ENCODE data around the gene HHIPL1.

Gene HHIPL1

DNA sequence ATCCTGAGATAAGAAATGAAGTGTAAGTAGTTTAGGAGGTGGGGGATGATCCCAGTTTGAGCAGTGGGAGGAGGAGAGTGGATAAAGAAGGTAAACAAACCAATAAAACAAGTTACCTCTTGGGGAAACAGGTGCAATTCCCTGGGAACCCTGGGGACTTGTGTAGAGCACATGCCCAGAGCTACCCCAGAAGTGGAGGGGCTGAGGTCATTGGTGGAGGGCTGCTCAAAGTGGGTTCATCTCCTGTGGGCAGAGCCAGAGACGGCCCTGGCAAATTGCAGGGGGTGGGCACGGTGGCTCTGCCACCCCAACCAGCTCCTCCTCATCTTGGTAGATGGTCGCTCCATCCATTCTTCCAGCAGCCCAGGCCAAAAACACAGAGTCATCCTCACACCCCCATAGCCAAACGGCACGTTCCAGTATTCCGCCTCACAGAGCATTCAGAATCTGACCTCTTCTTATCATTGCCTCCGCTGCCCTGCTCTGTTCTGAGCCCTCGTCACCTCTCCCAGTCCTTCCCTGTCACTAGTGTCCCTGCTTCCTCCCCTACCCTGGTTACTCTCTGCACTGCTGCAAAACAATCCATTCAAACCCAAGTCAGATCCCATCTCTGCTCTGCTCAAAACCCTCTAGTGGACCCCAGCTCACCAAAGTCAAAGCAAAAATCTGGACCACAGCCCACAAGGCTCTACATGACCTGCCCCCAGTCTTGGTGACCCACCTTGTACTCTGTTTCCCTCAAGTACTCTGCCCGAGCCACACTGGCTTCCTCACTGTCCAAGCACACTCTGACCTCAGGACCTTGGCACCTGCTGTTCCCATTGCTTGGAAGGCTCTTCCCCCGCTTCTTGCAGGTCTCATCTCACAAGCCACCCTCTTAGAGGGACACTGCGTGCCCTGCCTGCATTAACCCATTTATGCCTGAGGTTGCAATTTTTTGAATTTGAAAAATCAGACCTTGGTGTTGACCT lies 44.6 kb downstream of the HHIPL1 start:
- no peak for DNase-seq (ENCODE audit: low read depth)

DNA sequence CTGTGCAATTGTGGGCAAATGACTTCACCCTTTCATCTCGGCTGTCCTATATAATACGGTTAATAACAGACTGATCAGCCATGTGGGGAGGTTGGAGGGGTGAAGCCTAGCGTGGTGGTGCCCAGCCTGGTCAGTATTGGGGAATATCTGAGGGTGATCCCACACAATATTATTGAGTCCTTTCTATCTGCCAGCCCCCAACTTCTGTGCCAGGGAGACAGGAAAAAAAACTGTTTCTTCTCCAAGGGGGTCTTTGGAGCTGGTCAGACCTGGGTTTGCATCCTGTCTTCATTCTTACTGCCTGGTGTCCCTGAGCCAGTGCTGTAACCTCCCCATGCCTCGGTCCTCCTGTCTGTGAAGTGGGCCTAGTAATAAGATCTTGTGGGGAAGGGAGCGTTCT lies 45.7 kb downstream of the HHIPL1 start:
- no peak for DNase-seq (ENCODE audit: low read depth)

DNA sequence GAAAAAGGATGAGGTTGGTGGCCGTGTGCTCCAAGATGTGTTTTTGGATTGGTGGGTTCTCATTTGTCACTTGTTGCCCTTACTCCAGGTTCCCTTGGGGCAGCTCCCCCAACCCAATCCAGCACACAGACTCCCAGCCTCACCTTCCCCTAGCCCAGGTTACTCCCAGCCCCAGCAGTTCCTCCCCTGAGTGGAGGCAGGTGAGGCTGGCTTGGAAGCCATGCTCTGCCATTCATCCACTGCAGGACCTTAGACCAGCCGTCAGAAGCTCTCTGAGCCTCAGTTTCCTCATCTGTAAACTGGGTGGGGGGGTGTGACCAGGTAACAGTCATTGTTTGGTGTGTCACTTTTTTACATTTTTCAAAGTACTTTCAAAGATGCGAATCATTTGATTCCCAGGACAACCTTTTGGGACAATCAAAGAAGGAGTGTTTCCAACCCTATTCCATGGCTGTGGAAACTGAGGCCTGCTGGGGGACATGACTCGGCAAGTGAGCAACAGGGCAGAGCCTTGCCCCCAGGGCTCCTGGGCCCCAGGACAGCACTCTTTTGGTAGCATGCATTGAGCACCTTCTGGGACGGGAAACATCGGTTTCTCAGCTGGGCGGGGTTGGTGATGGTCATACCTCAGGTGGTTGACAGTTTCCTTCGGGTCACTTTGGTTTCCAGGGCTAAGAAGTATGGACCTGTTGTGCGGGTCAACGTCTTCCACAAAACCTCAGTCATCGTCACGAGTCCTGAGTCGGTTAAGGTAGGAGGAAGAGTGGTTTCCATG lies 46.4 kb downstream of the HHIPL1 start:
- no peak for DNase-seq (ENCODE audit: low read depth)

DNA sequence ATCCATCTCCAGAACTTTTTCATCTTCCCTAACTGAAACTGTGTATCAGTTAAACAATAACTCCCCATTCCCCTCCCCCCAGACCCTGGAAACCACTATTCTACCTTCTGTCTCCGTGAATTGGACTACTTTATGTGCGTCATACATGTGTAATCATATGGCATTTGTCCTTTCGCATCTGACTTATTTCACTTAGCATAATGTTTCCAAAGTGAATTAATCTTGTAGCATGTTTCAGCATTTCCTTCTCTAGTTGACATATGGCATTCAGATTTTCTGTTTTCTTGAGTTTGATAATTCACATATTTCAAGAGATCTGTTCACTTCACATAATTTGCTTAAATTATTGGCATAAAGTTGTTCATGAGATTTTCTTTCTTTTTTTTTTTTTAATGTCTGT lies 49.0 kb downstream of the HHIPL1 start:
- DNase-seq (ENCODE audit: low read depth): no peak

DNA sequence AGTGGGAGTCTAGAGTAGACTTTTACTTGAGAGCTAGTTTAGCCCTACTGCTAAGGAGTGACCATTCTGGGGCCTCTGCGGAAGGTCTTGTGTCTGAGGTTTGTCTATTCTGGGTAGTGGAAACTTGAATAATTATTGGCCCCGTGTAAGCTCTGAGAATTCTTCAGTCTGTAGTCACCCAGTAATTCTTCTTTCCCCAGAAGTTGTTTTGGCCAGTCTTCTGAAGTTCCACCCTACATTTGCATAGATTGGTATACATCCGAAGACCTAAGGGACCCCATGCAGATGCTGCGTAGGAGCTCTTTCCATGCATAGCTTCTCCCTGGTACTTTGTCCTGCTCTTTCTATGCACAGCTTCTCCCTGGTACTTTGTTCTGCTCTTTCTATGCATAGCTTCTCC lies 52.0 kb downstream of the HHIPL1 start:
- no peak for DNase-seq (ENCODE audit: low read depth)

DNA sequence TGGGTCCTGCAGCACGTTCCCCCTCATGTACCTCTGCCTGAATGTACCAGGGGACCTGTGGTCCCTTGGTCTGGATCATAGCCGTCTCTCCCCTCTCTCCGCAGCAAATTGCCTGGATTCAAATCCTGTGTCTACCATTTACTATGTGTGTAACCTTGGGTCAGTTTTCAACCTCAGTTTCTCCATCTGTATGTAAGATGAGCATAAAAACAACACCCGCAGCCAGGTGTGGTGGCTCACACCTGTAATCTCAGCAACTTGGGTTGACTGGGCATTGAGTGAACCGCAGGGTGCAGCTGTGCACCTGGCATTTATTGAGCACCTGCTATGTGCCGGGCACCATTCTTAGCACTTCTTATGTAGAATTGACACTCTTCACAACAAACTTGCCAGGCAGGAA lies 53.3 kb downstream of the HHIPL1 start:
- no peak for DNase-seq (ENCODE audit: low read depth)

DNA sequence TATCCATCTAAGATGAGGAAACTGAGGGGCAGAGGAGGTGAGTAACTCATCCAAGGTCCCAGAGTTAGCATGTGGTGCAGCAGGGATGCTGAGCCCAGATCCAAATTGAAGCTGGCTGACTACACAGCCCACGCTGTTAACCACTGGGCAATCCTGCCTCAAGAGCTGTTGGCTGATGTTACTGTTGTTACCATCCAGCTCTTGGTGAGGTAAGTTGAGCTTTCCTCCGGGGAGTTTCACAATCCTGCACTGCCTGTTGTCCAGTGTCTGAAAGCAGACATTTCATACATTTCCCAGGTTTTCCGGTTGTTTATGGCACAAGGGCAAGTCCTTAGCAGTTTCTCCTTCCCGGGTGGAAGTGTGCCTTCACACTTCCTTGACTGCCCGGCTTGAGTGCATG lies 53.7 kb downstream of the HHIPL1 start:
- no peak for DNase-seq (ENCODE audit: low read depth)

DNA sequence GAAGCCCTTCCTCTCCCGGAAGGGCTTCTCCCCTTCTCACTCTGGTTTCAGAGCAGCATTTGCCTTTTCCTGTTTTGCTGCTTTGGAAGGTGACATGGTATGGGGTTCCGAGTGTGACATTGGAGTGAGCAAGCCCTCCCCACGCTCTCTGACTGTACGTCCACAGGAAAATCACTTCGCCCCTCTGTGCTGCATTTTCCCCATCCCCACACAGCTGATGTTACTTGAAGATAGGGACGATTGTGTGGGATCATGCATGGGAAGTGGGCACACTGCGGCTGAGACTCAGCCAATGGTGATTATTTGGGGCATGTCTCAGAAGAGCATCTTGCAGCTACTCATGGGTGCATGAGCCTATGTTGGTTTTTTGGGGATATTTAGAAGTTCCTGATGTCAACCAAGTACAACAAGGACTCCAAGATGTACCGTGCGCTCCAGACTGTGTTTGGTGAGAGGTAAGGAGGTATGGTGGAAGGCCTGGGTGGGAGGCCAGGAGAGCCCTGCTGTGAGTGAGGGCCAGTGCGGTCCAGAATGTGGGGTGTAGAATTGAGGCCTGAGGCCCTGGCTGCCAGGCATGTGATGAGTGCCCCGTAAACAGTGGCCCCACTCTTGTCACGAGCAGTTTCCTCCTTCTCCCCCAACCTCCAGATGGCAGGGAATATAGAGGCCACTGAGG lies 54.3 kb downstream of the HHIPL1 start:
- DNase-seq (ENCODE audit: low read depth): no peak

DNA sequence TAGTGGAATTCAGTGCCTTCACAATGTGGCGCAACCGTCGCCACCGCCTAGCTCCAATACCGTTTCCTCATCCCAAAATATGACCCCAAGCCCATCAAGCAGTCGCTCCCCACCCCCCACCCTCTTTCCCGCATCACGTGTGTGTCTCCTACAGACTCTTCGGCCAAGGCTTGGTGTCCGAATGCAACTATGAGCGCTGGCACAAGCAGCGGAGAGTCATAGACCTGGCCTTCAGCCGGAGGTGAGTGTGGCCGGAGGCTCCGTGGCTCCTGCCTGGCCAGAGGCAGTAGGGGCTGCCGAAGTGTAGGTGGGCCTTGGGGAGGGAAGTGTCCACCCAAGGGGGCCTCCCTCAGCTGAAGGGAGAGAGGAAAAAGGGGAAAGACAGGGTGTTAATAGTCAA lies 54.9 kb downstream of the HHIPL1 start:
- DNase-seq (ENCODE audit: low read depth): no peak

DNA sequence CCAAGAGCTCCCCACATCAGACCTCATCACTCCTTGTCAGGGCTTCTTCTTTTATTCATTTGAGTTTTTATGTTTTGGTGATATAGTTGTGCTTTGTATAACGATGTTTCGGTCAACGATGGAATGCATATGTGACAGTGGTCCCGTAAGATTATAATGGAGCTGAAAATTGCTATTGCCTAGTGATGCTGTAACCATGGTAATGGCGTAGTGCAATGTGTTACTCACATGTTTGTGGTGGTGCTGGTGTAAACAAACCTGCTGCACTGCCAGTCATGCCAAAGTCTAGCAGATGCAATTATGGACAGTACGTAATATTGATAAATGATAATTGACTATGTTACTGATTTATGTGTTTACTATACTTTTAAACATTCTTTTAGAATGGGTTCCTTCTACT lies 55.5 kb downstream of the HHIPL1 start:
- DNase-seq (ENCODE audit: low read depth): no peak

DNA sequence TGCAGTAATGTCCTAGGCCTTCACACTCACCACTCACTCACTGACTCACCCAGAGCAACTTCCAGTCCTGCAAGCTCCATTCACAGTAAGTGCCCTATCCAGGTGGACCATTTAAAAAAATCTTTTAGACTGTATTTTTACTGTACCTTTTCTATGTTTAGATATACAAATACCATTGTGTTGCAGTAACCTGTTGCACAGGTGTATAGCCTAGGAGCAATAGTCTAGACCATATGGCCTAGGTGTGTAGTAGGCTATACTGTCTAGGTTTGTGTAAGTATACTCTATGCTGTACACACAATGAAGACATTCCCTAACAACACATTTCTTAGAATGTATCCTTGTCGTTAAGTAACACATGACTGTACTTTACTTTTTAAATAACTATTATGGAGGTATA lies 56.3 kb downstream of the HHIPL1 start:
- DNase-seq (ENCODE audit: low read depth): no peak

DNA sequence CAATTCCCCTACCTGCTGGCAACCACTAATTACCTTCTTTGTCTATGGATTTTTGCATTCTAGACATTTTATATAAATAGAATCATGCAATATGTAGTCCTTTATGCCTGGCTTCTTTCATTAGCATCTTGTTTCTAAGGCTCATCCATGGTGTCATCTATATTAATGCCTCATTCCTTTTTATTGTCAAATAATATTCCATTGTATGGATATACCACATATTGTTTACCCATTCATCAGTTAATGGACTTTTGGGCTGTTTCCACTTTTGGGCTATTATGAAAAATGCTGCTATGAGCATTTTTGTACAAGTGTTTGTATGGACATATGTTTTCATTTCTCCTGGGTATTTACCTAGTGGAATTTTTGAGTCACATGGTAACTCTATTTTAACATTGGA lies 57.2 kb downstream of the HHIPL1 start:
- no peak for DNase-seq (ENCODE audit: low read depth)

DNA sequence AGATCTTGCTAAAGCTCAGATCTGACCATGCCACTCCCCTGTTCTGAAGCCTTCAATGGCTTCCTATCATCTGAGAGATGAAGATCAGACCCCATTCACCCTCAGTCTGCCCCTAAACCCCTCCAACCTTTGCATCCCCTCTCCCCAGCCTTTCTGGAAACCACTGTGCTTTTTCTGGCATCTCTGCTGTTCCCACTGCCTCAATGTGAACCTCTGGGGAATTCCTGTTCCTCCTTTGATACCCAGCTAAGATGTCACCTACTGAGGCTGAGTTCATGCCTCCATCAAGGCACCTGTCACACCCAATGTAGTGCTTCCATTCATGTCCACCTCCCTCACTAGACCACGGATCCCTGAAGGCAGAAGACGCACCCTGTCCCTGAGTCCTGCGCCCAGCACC lies 58.5 kb downstream of the HHIPL1 start:
- DNase-seq (ENCODE audit: low read depth): no peak

DNA sequence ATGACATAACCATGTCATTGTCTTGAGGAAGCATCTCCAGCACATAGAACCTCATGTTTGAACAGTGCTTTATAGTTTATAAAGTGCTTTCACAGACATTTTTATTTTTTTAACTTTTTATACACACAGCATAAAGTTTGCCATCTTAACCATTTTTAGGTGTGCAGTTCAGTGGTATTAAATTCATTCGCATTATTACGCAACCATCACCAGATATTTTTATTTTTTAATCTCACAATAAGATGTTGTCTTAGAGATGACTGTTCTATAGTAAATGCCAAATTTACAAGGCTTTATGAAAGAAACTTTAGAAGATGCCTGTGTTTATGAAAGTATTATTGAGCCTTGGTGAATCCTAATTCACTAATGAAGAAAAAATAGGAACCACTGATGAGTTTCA lies 59.1 kb downstream of the HHIPL1 start:
- no peak for DNase-seq (ENCODE audit: low read depth)

DNA sequence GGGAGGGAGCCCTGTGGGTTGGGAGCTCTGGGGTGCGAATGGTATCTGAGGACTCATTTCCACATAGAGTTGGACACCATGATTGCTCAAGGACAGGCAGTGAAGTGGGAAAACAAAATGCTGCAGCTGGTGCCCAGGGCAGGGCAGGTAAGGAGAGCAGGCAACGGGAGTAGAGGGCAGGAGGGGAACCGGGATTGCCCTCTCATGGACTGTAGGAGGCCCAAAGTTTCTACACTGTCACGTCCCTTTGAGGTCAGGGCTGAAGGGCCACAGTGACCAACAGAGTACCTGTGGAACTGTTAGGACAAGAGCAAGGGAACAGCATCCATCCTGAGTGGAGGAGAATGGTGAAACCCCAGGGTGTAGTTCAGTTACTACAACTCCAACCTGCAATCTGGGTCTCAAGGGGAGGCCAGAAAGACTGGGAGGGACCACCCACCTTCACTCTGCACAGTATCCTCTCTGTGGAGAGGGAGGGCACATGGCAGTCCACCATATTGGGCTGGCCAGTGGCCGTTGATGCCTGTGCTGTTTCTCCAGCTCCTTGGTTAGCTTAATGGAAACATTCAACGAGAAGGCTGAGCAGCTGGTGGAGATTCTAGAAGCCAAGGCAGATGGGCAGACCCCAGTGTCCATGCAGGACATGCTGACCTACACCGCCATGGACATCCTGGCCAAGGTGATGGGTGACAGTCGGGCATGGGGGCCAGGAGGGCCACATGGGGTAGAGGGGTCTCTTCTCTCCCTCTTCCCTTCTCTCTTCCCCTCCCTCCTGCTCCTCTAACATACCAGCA lies 61.4 kb downstream of the HHIPL1 start:
- DNase-seq (ENCODE audit: low read depth): no peak

DNA sequence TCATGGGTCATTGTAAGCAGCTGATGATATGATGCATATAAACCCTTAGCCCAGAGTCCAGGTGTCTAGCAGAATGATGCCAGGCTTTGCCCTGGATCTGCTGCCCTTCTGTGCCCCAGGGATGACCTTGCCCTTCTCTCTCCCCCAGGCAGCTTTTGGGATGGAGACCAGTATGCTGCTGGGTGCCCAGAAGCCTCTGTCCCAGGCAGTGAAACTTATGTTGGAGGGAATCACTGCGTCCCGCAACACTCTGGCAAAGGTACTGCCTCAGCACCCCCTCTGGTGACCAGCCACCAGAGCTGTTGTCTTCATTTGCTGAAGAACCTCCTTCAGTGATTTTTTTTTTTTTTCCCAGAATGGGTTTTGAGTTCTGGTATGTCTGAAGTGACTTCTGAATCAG lies 62.5 kb downstream of the HHIPL1 start:
- DNase-seq (ENCODE audit: low read depth): no peak

DNA sequence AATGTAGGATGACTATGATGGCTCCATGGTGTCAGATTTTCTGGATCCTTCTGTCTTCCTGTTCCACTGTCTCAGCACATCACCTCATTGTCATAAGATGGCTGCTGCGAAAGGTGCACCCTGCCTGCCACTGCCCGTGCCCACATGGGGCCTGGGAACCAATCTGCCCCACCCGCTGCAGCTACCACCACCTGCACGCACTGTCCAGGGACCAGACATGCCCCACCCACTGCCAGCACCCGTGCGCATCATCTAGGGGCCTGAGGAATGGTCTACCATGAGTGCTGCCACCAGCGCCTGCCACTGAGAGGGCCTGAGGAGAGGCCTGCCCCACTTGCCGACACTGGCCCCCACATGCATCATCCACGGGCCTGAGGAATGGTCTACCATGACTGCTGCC lies 63.0 kb downstream of the HHIPL1 start:
- DNase-seq (ENCODE audit: low read depth): no peak

DNA sequence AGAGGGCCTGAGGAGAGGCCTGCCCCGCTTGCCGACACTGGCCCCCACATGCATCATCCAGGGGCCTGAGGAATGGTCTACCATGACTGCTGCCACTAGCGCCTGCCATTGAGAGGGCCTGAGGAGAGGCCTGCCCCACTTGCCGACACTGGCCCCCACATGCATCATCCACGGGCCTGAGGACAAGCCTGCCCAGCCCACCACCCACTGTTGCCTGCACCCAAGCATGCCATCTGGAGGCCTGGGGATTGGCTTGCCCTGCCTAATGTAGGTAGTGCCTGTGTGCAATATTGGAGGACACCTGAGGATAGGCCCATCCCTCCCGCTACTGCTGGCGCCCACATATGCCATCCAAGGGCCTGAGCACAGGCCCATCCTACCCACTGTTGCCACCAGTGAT lies 63.5 kb downstream of the HHIPL1 start:
- no peak for DNase-seq (ENCODE audit: low read depth)

DNA sequence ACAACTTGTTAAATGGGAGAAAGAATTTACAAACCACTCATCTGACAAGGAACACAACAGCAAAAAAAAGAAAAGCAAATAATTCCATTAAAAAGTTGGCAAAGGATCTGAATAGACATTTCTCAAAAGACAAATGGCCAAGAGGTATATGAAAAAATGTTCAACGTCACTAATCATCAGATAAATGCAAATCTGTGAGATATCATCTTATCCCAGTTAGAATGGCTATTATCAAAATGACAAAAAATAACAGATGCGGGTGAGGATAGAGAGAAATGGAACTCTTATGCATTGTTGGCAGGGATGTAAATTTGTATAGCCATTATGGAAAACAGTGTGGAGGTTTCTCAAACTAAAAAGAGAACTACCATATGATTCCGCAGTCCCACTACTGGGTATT lies 69.0 kb downstream of the HHIPL1 start:
- no peak for DNase-seq (ENCODE audit: low read depth)

DNA sequence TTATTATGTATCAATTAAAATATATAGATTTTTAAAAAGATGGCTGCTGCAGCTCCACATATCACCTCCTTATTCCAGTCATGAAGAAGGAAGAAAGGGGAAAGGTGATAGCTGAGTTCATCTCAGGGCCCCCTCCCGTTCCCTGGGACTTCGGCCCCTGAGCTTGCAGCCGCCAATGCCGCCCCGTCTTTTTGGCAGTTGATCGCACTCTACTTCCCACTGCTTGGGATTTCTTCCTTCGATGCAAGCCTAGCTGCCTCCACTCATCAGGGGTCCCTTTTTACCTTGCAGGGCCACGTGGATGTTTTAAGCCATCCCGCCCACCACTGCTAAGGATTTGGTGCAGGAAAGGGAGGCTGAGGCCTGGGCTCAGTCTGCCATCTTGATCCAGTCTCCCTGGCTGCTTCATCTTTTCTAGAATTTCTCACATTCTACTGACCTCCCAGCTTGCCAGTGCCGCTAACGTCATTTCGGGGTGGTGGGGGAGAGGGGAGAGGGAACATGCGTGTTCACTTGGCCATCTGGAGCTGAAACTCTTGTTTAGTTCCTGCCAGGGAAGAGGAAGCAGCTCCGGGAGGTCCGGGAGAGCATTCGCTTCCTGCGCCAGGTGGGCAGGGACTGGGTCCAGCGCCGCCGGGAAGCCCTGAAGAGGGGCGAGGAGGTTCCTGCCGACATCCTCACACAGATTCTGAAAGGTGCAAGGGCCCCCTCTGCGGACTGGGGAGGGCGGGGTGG lies 70.5 kb downstream of the HHIPL1 start:
- no peak for DNase-seq (ENCODE audit: low read depth)
